ENCODE data around the gene NPIPB2.

- TF ChIP-seq POLR2A (IDR thresholded peaks at IDR 0.05; ENCODE audit: low read length) (no peak), NR3C1 (IDR thresholded peaks at IDR 0.05) (no peak), TP53 (CRISPR knock-in tag; IDR thresholded peaks at IDR 0.05) (no peak), MAX (IDR thresholded peaks at IDR 0.05) (no peak), CTCF (IDR thresholded peaks at IDR 0.05) (peak; percentile 31; the same call in 2 of the 3 replicates), RNF2 (IDR thresholded peaks at IDR 0.05; ENCODE audit: borderline replicate concordance, low read depth) (no peak), REST (IDR thresholded peaks at IDR 0.05) (no peak), KDM5A (IDR thresholded peaks at IDR 0.05) (no peak), NPAS2 (CRISPR knock-in tag; IDR thresholded peaks at IDR 0.05; ENCODE audit: borderline replicate concordance) (no peak)
Observed at GRCh38 chr16:11972128-11972527, 30.3 kb upstream of the NPIPB2 start.
